Keratinocyte (primary cell): ENCODE measurements around the gene OR8D4.

ENCODE experiments used
- CTCF ChIP-seq, 3 experiments: IDR thresholded peaks in 1 of 3; conservative IDR thresholded peaks in 1 of 3; optimal IDR thresholded peaks in 1 of 3; 2 replicates in 2 of 3; 3 replicates in 1 of 3; pipeline versions ENCODE3 to v1.5.1; 2011; ENCODE audit warnings: low read length in 3 of 3, mild to moderate bottlenecking in 3 of 3, moderate library complexity in 2 of 3, control low read depth in 1 of 3, inconsistent platforms in 1 of 3; ENCODE audit not compliant: insufficient read depth in 2 of 3; ENCODE audit errors: extremely low read depth in 1 of 3
- EZH2 ChIP-seq: IDR thresholded peaks from one replicate; pipeline ENCODE4 v1.6.1; 2012; ENCODE audit warnings: inconsistent platforms, mild to moderate bottlenecking, low read length, moderate library complexity

- TF ChIP-seq EZH2 = no peak
- no peak for TF ChIP-seq CTCF (optimal IDR thresholded peaks at IDR 0.05 in 1 of 3, IDR thresholded peaks at IDR 0.05 in 1 of 3, conservative IDR thresholded peaks at IDR 0.05 in 1 of 3; ENCODE audit: extremely low read depth in 1 of 3, insufficient read depth in 2 of 3, low read length in 3 of 3)
Measured at GRCh38 chr11:123852321-123852720, 49.6 kb upstream of the OR8D4 start.
